Measurements from ENCODE around the gene SARNP.
"Not testable (repeated sequence)": the region's sequence is repeated elsewhere in the genome, so short reads cannot be mapped to it uniquely, and the experiment has no call there.

SARNP gene

GRCh38 chr12:55817345-55818139 is at the start of gene SARNP, which contains the start of gene ORMDL2:
TSS of gene SARNP (minus strand) at chr12:55817724. CDS start at chr12:55817701, 23 bp downstream.
TSS of gene ORMDL2 (plus strand) at chr12:55818041. CDS start at chr12:55819000, 959 bp downstream.
- Histone ChIP-seq H3K9ac (ENCODE audit: low read depth, low read length) (peak within 1 kb of the TSS; percentile 74), H2AFZ (ENCODE audit: low read depth, low read length) (peak within 1 kb of the TSS; percentile 84), H3K79me2 (ENCODE audit: insufficient read depth, low read length) (peaks cover 82% of the 10 kb centered on the region), H3K4me3 (ENCODE audit: low read depth in 1 of 2, low read length in 2 of 2) (peak within 1 kb of the TSS; percentile 79 to 86), H3K9me3 (ENCODE audit: insufficient read depth, low read length, severe bottlenecking) (no peaks in the 10 kb centered on the region), H3K36me3 (ENCODE audit: insufficient read depth, low read length) (peaks cover 69% of the 10 kb centered on the region), H3K4me1 (ENCODE audit: insufficient read depth, low read length) (peaks cover 58% of the 10 kb centered on the region), H3K4me2 (ENCODE audit: insufficient read depth, low read length) (peak within 1 kb of the TSS; percentile 96), H4K20me1 (ENCODE audit: insufficient read depth, low read length) (peaks cover 31% of the 10 kb centered on the region), H3K27me3 (ENCODE audit: insufficient read depth, low read length, poor library complexity) (no peaks in the 10 kb centered on the region), H3K27ac (ENCODE audit: low read length) (peak within 1 kb of the TSS; percentile 90)
- ATAC-seq (ENCODE audit: insufficient read depth, low read depth), result peak; percentile 94
- TF ChIP-seq EZH2 (IDR thresholded peaks at IDR 0.05; ENCODE audit: borderline replicate concordance, low read depth, low read length, severe bottlenecking), result no peak
- no peak for TF ChIP-seq CTCF (IDR thresholded peaks at IDR 0.05; ENCODE audit: borderline replicate concordance, extremely low read depth, low read length, poor library complexity, severe bottlenecking)
- DNase-seq, result peak; percentile 99

- H2AFZ ChIP-seq (ENCODE audit: low read depth, low read length); DNase-seq; H3K4me1 ChIP-seq (ENCODE audit: insufficient read depth, low read length); H3K9me3 ChIP-seq (ENCODE audit: insufficient read depth, low read length, severe bottlenecking); H4K20me1 ChIP-seq (ENCODE audit: insufficient read depth, low read length); H3K27me3 ChIP-seq (ENCODE audit: insufficient read depth, low read length, poor library complexity); H3K9ac ChIP-seq (ENCODE audit: low read depth, low read length); H3K27ac ChIP-seq (ENCODE audit: low read length); H3K79me2 ChIP-seq (ENCODE audit: insufficient read depth, low read length); H3K4me3 ChIP-seq (ENCODE audit: low read depth in 1 of 2, low read length in 2 of 2); H3K36me3 ChIP-seq (ENCODE audit: insufficient read depth, low read length); ATAC-seq (ENCODE audit: insufficient read depth, low read depth); H3K4me2 ChIP-seq (ENCODE audit: insufficient read depth, low read length): not testable (repeated sequence)
Measured at GRCh38 chr12:55866454-55867004, 49.0 kb upstream of the SARNP start.

- DNase-seq, result no peak
- no peak overlapping the region for H2AFZ ChIP-seq (ENCODE audit: low read depth, low read length)
- no peaks in the 10 kb centered on the region for H3K9me3 ChIP-seq (ENCODE audit: insufficient read depth, low read length, severe bottlenecking)
- no peak overlapping the region for H3K27ac ChIP-seq (ENCODE audit: low read length)
- no peak overlapping the region for H3K4me2 ChIP-seq (ENCODE audit: insufficient read depth, low read length)
- no peaks in the 10 kb centered on the region for H3K79me2 ChIP-seq (ENCODE audit: insufficient read depth, low read length)
- ATAC-seq (ENCODE audit: insufficient read depth, low read depth), result no peak
- TF ChIP-seq CTCF (IDR thresholded peaks at IDR 0.05; ENCODE audit: borderline replicate concordance, extremely low read depth, low read length, poor library complexity, severe bottlenecking) (no peak), EZH2 (IDR thresholded peaks at IDR 0.05; ENCODE audit: borderline replicate concordance, low read depth, low read length, severe bottlenecking) (no peak)
- no peaks in the 10 kb centered on the region for H3K36me3 ChIP-seq (ENCODE audit: insufficient read depth, low read length)
- no peak overlapping the region for H3K9ac ChIP-seq (ENCODE audit: low read depth, low read length)
- no peak overlapping the region for H3K4me3 ChIP-seq (ENCODE audit: low read depth in 1 of 2, low read length in 2 of 2)
- no peaks in the 10 kb centered on the region for H3K4me1 ChIP-seq (ENCODE audit: insufficient read depth, low read length)
- H4K20me1 ChIP-seq (ENCODE audit: insufficient read depth, low read length), result no peaks in the 10 kb centered on the region
- H3K27me3 ChIP-seq (ENCODE audit: insufficient read depth, low read length, poor library complexity), result no peaks in the 10 kb centered on the region
Measured at GRCh38 chr12:55865327-55865726, 47.8 kb upstream of the SARNP start.

GRCh38 chr12:55862931-55863330 is 45.4 kb upstream of the SARNP start:
- H3K4me1 ChIP-seq (ENCODE audit: insufficient read depth, low read length); H3K4me3 ChIP-seq (ENCODE audit: low read depth in 1 of 2, low read length in 2 of 2); H3K27ac ChIP-seq (ENCODE audit: low read length); H3K36me3 ChIP-seq (ENCODE audit: insufficient read depth, low read length); H2AFZ ChIP-seq (ENCODE audit: low read depth, low read length); H3K9me3 ChIP-seq (ENCODE audit: insufficient read depth, low read length, severe bottlenecking); H3K27me3 ChIP-seq (ENCODE audit: insufficient read depth, low read length, poor library complexity); H3K9ac ChIP-seq (ENCODE audit: low read depth, low read length); H3K4me2 ChIP-seq (ENCODE audit: insufficient read depth, low read length); DNase-seq; H3K79me2 ChIP-seq (ENCODE audit: insufficient read depth, low read length); ATAC-seq (ENCODE audit: insufficient read depth, low read depth); H4K20me1 ChIP-seq (ENCODE audit: insufficient read depth, low read length): not testable (repeated sequence)

All from DND-41 (cell line).